NCI-H2107 treated with DMSO at 0.1 percent for 48 hours (cell line): ENCODE data around the gene UPF2.
"Not testable (repeated sequence)": the region's sequence is repeated elsewhere in the genome, so short reads cannot be mapped to it uniquely, and the experiment has no call there.

Source experiments
- DNase-seq: peaks from one replicate; lab custom pipeline; 2025; ENCODE audit not compliant: unreplicated experiment; lab: John Stamatoyannopoulos, UW

The UPF2 gene

GRCh38 chr10:11909618-11910017 is 133.0 kb downstream of the UPF2 start:
- DNase-seq = no peak

DNA sequence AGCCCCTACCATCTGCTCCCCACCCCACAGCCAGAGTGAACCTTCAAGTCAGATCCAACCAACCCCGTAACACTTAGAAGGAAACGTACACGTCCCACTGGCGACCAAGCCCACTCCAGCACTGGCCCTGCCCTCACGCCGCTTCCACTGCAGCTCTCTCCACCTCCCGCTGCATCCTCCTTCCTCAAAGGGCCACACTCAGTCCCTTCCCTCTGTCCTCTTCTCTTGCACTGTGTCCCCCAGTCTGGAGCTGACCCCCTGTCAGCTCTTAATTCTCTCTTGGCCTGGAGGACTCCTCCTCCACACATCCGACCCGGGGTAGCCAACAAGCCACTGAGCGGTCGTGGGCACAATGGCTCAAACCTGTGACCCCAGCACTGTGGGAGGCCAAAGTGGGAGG is 133.6 kb downstream of the UPF2 start:
- no peak for DNase-seq

GRCh38 chr10:11908536-11908935 is 134.1 kb downstream of the UPF2 start:
- no peak for DNase-seq

GRCh38 chr10:11907914-11908313 is 134.7 kb downstream of the UPF2 start:
- DNase-seq = no peak

DNA sequence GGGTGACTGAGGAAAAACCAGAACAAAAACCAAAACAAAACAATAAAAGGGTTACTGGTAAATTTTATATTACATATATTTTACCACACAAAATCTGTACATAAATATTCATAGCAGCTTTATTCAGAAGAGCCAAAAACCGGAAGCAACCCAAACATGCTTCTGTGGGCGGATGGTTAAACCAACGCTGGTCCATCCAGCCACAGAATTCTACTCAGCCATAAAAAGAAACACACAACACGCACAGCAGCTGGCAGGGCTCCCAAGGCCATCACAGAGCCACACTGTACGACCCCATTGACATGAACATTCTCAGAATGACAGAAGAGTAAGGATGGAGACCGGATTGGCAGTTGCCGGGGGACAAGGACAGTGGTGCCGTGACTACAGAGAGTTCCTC is 135.9 kb downstream of the UPF2 start:
- no peak for DNase-seq

DNA sequence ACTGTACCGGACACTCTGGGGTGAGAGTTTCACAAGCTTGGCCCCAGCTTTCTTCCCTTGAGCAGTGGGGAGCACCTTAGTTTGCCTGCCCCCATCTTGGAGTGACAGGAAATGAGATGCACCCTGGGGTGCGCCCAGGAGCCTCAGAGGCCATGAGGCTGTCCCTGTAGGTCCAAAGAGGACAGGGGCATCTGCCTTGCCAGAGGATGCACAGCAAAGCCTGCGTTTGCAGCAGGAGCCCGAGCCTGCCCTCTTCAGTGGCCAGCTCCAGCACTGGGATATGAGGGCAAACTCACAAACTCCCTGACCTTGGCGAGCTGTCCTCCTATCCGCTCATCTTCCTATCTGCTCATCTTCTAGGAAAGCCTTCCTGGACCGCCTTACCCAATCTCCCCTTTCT is 140.0 kb downstream of the UPF2 start:
- no peak for DNase-seq

DNA sequence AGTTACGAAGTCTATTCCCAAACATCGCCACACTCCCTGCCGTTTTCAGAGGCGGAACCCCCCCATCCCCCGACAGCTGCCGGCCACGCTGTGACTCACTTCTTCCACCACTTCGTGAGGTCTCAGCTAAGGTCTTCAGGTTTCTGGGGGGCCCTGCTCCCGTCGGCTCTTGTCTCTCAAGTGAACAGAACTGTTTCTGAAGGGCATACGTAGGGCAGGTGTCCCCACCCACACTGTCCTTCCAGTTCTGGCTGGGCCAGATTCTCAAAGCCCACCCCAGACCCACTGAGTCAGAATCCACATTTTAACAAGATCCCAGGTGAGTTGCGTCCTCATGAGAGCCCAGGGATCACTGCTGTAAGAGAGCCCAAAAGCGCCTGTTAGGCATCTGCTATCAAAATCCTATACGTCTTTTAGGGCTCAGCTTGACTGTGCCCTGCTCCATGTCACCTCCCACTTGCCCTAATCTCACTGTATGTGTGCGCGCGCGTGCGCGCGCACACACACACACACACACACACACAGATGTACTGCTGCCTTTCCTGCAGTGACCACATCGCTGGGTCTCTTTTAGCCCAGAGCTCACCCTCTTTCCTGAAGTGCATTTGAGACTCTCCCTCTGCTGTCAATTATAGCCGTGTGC is 140.7 kb downstream of the UPF2 start:
- DNase-seq = no peak

DNA sequence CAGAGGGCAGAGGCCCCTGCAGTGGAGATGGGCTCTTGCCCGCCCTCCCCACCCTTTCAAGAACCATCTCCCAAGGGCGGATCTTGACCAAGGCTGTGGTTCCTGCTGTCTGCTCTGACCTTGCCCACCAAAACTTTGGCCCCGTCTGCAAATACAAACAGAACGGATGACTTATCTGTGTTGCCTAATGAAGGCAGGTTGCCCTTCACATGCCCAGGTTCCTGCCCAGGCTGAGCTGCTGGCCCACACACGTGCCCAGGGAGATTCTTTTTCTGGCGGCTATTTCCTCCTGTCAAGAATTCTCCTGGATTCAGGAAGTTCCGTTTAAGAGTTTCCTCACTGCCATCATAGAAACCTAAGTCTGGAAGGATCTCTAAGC is 141.2 kb downstream of the UPF2 start:
- no peak for DNase-seq

- DNase-seq = no peak
Observed at GRCh38 chr10:11901036-11901301, 141.6 kb downstream of the UPF2 start.

DNA sequence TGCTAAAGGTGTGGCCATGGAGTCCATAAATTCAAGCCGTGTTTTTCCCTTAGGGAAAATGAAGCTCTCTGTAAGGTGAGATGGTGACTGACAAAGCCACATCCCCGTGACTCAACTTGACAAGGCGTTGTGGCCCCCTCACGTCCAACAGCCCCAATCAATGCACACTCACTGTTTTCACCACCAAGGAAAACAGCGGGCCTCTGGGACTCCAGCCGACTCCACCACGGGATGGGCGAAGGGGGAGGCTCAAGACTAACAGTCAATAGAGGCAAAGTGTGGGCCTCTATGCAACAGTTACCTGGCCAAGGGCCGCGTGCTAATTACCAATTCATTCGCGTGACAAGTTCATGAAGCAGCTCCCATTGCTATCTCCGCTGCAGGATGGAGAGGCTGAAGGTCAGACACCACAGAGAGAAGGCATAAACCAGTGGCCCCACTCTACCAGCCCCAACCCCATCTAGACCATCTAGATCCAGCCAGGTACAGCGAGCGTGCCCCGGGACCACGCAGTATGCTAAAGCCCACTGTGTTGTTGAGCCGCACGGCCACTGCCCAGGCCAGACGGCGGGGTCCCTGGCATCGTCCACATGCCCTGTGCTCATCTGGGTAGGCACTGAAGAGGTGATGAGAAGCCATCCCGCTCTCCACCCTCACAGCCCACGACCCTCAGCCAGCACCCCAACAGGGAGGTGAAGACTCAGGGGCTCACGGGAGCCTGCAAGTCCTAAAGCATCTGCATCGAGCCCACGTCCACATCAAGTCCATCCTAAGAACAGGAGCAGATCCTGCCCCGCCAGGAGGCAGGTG is 143.3 kb downstream of the UPF2 start:
- DNase-seq = no peak

- no peak for DNase-seq
Observed at GRCh38 chr10:11898372-11899066, 144.1 kb downstream of the UPF2 start.

DNA sequence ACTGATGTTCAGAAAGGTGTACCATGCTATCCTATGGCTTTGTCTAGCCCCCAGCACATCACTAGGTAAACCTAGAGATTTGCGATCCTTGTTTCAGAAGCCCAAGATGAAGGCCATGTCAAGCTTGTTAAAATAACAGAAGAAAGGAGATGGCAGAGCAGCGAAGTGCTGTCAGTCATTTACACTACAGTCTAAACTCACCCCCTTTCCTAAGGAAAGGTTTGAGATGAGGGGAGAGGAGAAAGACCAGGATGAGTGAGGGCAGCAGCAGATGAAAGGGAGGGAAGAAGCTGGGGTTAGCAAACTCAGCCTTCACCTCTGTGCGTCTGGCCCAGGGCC is 144.6 kb downstream of the UPF2 start:
- peak; percentile 1 for DNase-seq

GRCh38 chr10:11896549-11897200 is 145.9 kb downstream of the UPF2 start:
- no peak for DNase-seq

GRCh38 chr10:11895598-11895997 is 147.0 kb downstream of the UPF2 start:
- no peak for DNase-seq

DNA sequence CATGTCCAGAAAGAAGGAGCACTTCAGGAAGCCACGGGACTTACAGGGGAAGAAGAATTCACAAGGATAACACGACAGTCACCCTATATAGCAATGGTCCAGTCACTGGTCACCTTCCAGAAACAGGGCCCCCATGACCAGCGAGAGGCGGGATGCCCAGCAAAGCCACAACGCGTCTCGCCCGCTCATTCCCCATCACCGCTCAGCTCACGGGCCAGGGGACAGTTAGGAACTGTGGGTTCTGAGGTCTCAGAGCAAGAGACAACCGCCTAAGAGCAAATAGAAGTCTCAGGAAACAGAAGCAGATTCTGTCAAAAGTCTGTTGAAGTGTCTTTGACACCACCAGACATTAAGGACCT is 147.5 kb downstream of the UPF2 start:
- no peak for DNase-seq

DNA sequence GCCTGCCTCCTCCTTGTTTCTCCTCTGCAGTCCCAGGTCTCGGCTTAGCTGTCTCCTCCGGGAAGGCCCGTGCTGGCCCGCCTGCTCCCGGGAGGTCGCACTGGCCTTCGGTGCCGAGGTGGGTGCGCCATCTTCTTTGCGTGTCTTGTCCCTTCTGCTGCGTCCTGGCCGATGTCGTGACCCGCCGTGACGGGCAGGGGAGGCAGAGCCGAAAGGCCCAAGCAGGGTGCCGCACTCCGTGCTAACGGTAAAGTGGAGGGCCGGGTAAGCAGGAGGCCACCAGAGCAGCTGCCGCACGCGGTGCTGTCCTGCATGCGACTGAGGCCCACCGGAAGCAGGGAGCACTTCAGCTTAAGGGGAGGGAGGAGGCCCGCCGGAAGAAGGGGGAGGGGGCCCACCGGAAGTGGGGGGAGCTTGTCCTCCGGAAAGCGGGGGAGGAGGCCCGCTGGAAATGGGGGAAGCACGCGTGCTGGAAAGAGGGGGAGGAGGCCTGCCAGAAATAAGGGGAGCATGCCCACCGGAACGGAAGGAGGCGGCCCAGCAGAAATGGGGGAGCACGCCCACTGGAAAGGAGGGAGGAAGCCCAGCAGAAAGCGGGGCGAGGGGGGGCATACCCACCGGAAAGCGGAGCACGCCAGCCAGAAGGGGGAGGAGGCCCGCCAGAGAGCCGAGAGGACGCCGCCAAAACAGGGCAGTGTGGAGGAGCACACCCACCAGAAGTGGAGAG is 148.1 kb downstream of the UPF2 start:
- no peak for DNase-seq

- DNase-seq = no peak
Observed at GRCh38 chr10:11893749-11894278, 148.8 kb downstream of the UPF2 start.

DNA sequence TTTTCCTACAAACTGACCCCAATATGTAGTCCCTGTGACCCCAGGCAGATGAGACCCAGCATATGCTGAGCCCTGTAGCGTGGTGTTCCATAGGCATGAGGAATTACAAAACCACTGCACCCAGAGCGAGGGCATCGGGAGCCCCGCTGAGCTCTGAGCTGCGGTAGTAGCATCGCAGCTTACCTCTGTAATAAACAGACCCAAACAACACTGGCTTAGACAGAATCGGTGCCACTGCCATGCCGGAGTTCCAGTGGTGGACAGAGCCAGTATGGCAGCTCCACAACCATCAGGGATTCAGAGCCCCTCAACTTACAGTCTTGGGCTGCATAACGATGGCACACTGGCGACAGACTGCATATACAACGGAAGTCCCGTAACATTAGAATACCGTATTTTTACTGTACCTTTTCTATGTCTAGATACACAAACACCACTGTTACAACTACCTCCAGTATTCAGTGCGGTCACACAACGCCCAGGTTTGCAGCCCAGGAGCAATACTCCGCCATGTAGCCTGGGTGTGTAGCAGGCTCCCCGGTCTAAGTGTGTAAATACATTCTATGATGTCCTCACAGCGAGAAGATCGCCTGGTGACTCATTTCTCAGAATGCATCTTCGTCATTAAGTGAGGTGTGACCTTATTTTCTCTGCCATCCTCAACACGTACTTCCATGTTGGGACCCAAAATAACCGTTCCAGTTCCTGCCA is 150.7 kb downstream of the UPF2 start:
- DNase-seq = no peak

- not testable (repeated sequence) for DNase-seq
Observed at GRCh38 chr10:11889263-11889662, 153.3 kb downstream of the UPF2 start.

DNA sequence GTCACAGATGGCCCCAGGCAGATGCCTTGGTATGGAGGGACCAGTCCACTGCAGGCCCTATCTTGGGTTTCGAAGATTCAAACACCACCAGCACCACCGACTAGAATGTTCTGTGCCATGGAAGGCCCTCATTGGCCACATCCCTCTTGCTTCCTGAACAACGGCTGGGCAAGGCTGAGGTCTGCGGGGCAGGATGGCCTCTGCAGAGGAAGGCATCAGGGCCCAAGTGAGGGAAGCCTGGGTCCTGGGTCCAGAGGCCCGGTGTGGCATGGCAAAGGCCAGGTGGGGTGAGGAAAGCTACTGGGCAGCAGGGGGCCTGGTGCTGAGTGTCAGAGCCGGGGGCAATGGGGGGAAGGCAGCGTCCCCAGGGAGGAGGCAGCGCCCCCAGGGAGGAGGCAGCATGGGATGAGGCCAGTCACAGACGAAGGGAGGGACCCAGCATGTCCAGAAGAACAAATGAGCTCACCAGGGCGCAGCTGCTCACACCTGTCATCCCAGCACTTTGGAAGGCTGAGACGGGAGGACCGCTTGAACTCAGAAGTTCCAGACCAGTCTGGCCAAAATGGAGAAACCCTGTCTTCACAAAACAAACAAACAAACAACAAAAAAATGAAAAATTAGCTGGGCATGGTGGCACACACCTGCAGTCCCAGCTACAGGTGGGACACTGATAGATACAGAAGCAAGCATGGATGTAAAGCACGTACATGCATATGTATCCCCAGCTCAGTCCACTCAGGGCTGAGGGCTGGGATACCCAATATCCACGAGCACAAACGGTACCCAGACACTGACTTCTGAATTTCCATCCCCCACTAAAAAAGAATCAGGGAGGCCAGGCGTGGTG is 155.0 kb downstream of the UPF2 start:
- no peak for DNase-seq
